Adrenal gland (tissue), 12 donors: ENCODE measurements around the gene UBE4B. TPM values are rescaled to one million over a fixed set of nuclear protein-coding genes. Genes with fewer than 3 reads are reported as not detected.
A peak's percentile ranks its signal among the peaks of the same experiment; 100 is the strongest.

Experiments used
- DNase-seq, 7 donors: peaks; one replicate each; pipeline ENCODE4 v3.0.0-alpha.2; 2019 to 2020
- H3K27ac ChIP-seq, 5 donors: fragments of 200-600 bp; sonication (generic) in 4 of 5; 1 replicate in 3 of 5; 2 replicates in 2 of 5; pipeline versions ENCODE4 v1.5.1 to v1.8.0; 2016 to 2020; ENCODE audit warnings: mild to moderate bottlenecking in 1 of 5
- H3K27me3 ChIP-seq: fragments of 200-600 bp; 2 replicates; pipeline ENCODE4 v1.8.0; 2021
- H3K36me3 ChIP-seq, 2 donors: fragments of 200-600 bp; replicated peaks in 1 of 2; 1 replicate in 1 of 2; 2 replicates in 1 of 2; pipeline versions ENCODE4 v1.5.1 to v1.8.0; 2018 to 2022
- H3K4me1 ChIP-seq, 2 donors: fragments of 200-600 bp; replicated peaks in 1 of 2; 1 replicate in 1 of 2; 2 replicates in 1 of 2; pipeline versions ENCODE4 v1.5.1 to v1.8.0; 2018 to 2021
- H3K4me3 ChIP-seq, 4 donors: fragments of 200-600 bp; sonication (generic) in 3 of 4; one replicate each; pipeline ENCODE4 v1.5.1; 2016 to 2018
- H3K9me3 ChIP-seq, 3 donors: fragments of 200-600 bp; sonication (generic) in 1 of 3; replicated peaks in 1 of 3; 1 replicate in 2 of 3; 2 replicates in 1 of 3; pipeline versions ENCODE4 v1.5.1 to v1.8.0; 2016 to 2021
- CTCF ChIP-seq, 6 experiments: fragments of 450-650 bp in 4 of 6; fragments of 200-600 bp in 2 of 6; sonication (generic) in 1 of 6; IDR thresholded peaks; 1 replicate in 5 of 6; 2 replicates in 1 of 6; pipeline versions ENCODE4 v1.5.1 to v1.8.0; 2016 to 2021; ENCODE audit warnings: antibody characterized with exemption in 6 of 6, mild to moderate bottlenecking in 2 of 6, moderate library complexity in 1 of 6
- POLR2A ChIP-seq, 2 donors: fragments of 450-650 bp; IDR thresholded peaks; one replicate each; pipeline ENCODE4 v1.6.1; 2017; ENCODE audit warnings: antibody characterized with exemption in 2 of 2, mild to moderate bottlenecking in 2 of 2, moderate library complexity in 1 of 2
- WGBS, 4 donors: extraction: QIAGEN DNeasy Blood & Tissue Kit in 2 of 4; methylation state at CpG; one replicate each; pipeline versions ENCODE4 v1.1.5 to v1.1.7; 2013 to 2017; 5-methylcytosine and 5-hydroxymethylcytosine counted together
- intact Hi-C, 2 donors: fragments of 100-400 bp; cut with DNase I; formaldehyde crosslinking; loops; one replicate each; pipeline versions ENCODE4 v1.14.1 to v1.15.0; 2022 to 2023
- polyA plus RNA-seq, 3 donors: library from polyadenylated mRNA; stranded (reverse); fragments of 200-250 nt in 2 of 3; fragments of 350-450 nt in 1 of 3; fragmentation: Illumina TruSeq in 1 of 3; extraction: RNeasy Lipid Tissue Mini Kit (QIAGEN cat#74804) in 1 of 3; gene quantifications; one replicate each; pipeline ENCODE4 v1.2.3, GENCODE V29; 2013 to 2014
- total RNA-seq, 9 donors: library from RNA; depleted of rRNA in 4 of 9; stranded (reverse); fragments of >200 nt in 4 of 9; fragments of 120-200 nt in 1 of 9; fragmentation: NEBNext Ultra II Directional in 1 of 9; extraction: Animal tissue kit (Norgen Biotek cat#: 25700) in 1 of 9; gene quantifications; one replicate each; pipeline versions ENCODE4 v1.1.0 to v1.2.4, GENCODE V29; 2013 to 2023
- donor health status: healthy with polysubstance abuse.
- donor health status: Bipolar disorder and iron deficiency.
- donor health status: DM: yes; HTN: yes; CAD: no.
- donor health status: DM: no; HTN: no; CAD: no.
- donor health status: DM: no; HTN: no; CAD: no.
- donor health status: DM: yes; HTN: yes; CAD: no.

UBE4B gene
- total and polyA plus RNA-seq, 12 donors = 18.7 to 87.1 (median 57.8) TPM

DNA sequence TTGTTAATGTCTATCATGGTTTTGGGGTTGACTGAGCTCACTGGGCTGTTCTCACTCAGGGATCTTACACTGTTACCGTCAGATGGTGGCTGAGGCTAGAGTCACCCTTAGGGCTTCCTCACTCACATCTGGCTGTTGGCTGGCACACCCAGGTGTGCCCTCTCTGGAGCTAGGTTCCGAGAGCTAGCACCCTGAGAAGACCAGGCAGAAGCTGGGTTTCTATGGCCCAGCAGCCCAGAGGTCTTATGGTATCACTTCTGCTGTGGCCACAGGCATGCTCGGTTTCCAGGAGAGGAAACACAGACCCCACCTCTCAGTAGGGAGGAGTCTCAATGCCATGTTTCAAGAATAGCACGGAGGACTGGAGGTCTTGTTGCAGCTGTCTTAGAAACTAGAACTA is 156.9 kb downstream of the UBE4B start:
- no peak for DNase-seq
- intact Hi-C loops = no loop called here
- Histone ChIP-seq H3K4me1 (no peaks in the 10 kb centered on the region), H3K27me3 (no peaks in the 10 kb centered on the region), H3K4me3 (no peak overlapping the region), H3K36me3 (no peaks in the 10 kb centered on the region), H3K27ac (no peak overlapping the region), H3K9me3 (no peaks in the 10 kb centered on the region)
- 45 to 63% (median 60%) methylated on average over 2 to 4 of the region's 4 CpGs for WGBS, 4 donors
- TF ChIP-seq POLR2A (IDR thresholded peaks at IDR 0.05) (no peak), CTCF (IDR thresholded peaks at IDR 0.05) (no peak)

- peaks cover 0 to 8% of the 10 kb centered on the region in 2 donors for H3K4me1 ChIP-seq
- 70 to 94% (median 83%) methylated on average over 3 to 5 of the region's 5 CpGs for WGBS, 4 donors
- intact Hi-C loops = no loop called here
- H3K4me3 ChIP-seq = no peak overlapping the region
- H3K9me3 ChIP-seq = no peaks in the 10 kb centered on the region
- no peaks in the 10 kb centered on the region for H3K27me3 ChIP-seq
- TF ChIP-seq POLR2A (IDR thresholded peaks at IDR 0.05) = no peak
- TF ChIP-seq CTCF (IDR thresholded peaks at IDR 0.05) = no peak
- no peaks in the 10 kb centered on the region for H3K36me3 ChIP-seq
- no peak for DNase-seq
- no peak overlapping the region for H3K27ac ChIP-seq
Measured at GRCh38 chr1:10192263-10192662, 159.5 kb downstream of the UBE4B start.

DNA sequence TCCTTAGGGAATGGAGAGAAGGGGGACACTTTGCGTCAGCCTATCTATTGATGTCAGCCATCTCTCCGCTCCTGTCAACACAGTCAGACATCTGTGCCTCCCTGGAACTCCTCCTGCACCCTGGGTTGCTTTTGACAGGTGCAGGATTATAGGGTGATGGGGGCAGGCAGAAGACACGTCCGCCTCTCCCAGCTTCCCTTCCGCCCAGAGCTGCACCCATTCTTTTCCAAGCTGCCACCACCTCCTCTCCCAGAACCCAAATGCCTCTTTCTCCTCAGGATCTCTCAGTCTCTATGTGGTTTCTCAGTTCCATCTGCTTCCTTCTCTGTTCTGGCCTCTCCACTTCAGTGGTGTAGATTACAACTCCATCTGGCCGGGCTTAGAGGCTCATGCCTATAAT is 160.5 kb downstream of the UBE4B start:
- Histone ChIP-seq H3K4me1 (peaks cover 0 to 8% of the 10 kb centered on the region in 2 donors), H3K9me3 (no peaks in the 10 kb centered on the region), H3K27me3 (no peaks in the 10 kb centered on the region), H3K4me3 (no peak overlapping the region), H3K36me3 (no peaks in the 10 kb centered on the region), H3K27ac (no peak overlapping the region)
- intact Hi-C loops = no loop called here
- no peak for DNase-seq
- TF ChIP-seq POLR2A (IDR thresholded peaks at IDR 0.05) = no peak
- no peak for TF ChIP-seq CTCF (IDR thresholded peaks at IDR 0.05)
- 72 to 83% (median 79%) methylated on average over 6 of the region's 6 CpGs for WGBS, 4 donors

- Histone ChIP-seq H3K27ac (no peak overlapping the region), H3K4me3 (no peak overlapping the region), H3K36me3 (no peaks in the 10 kb centered on the region), H3K4me1 (peaks cover 0 to 8% of the 10 kb centered on the region in 2 donors), H3K27me3 (no peaks in the 10 kb centered on the region), H3K9me3 (no peaks in the 10 kb centered on the region)
- TF ChIP-seq POLR2A (IDR thresholded peaks at IDR 0.05) = no peak
- TF ChIP-seq CTCF (IDR thresholded peaks at IDR 0.05) = no peak
- 84 to 91% (median 85%) methylated on average over 6 of the region's 6 CpGs for WGBS, 4 donors
- intact Hi-C loops = no loop called here
- peak in 1 of 7 donors; percentile 40 for DNase-seq
Measured at GRCh38 chr1:10195570-10195969, 162.8 kb downstream of the UBE4B start.
